HG02623 (cell line): ENCODE measurements around the gene SLC12A7.

Source experiments
- ATAC-seq: cut with Tn5 transposase; IDR thresholded peaks from one replicate; pipeline ENCODE4 v1.9.1; 2021; ENCODE audit warnings: moderate library complexity; ENCODE audit not compliant: unreplicated experiment

The SLC12A7 gene

GRCh38 chr5:1054018-1054798, 57.7 kb downstream of the SLC12A7 start:
- ATAC-seq: no peak

DNA sequence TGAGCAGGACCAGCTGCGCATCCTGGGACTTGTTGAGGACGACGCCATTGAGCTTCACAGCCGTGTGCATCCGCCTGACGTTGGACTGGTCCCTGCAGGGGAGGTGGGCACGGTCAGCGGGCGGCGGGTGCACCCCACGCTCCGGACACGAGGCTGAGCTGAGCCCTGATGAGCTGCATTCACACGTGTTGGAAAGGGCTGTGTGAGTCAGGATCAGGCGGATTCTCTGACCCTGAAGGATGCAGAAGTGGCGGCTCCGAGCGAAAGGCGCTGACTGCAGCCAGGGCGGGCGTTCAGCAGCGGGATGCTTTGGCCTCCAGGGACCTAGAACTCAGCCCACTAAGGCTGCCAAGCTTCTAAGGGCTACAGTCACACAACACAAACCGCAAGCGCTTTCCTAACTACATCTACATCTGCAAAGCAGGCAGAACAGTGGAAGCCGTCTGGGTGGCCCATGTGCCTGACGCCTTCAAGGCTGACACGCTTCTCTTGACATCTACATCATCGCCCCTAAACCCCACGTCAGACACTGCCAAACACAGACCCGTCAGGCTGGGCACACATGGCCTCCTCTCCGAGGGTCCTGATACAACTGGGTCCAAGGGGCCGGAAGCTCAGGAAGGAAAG, 58.4 kb downstream of the SLC12A7 start:
- no peak for ATAC-seq

DNA sequence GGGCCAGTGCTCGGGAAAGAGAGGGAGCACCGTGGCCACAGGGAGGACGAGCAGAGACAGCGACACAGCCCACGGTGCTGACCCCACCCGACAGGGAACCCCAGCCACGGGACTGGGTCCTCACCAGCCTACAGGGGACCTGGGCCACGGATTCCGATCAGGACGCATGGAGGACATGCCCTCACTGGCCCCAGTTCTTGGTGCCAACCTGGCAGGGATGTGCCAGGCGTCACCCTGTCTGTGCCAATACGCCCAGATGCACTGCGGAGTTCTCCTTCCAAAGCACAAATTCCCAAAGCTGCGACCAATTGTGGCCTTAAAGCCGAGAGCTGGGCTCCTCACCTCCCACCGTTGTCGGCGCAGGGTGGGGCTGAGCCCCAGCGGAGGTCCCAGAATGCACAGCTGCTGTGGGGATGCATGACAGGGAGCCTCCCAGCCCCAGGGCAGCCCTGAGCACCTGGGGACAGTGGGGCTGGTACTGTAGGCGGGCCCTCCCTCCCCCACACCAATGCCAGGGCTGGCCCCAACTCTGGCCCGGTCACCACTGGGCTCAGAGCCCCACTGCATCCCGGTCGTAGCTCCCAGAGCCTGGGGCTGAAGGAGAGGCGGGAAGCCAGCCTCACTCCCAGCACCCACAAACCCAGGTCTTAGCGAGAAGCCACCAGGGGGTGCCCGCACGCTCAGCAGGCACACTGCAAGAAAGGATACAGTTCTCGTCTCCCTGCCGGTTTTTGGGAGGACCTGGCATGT, 59.0 kb downstream of the SLC12A7 start:
- ATAC-seq: no peak

GRCh38 chr5:1052076-1052475, 59.8 kb downstream of the SLC12A7 start:
- ATAC-seq: no peak

DNA sequence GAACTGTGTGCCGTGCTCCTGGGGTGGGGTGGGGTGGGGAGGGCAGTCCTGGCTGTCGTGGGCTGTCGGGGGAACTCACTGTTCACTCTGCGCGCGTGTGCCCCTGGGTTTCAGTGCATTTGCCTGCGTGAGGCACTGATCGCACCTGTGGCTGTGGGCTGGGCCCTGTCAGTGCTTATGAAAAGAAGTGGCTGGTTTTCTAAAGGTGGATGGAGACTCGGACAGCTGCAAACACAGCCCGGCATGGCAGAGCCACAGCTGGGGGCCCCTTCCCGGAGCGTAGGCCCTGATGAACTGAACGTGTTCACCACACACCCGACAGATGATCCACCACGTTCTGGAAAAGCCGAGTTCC, 60.5 kb downstream of the SLC12A7 start:
- no peak for ATAC-seq

DNA sequence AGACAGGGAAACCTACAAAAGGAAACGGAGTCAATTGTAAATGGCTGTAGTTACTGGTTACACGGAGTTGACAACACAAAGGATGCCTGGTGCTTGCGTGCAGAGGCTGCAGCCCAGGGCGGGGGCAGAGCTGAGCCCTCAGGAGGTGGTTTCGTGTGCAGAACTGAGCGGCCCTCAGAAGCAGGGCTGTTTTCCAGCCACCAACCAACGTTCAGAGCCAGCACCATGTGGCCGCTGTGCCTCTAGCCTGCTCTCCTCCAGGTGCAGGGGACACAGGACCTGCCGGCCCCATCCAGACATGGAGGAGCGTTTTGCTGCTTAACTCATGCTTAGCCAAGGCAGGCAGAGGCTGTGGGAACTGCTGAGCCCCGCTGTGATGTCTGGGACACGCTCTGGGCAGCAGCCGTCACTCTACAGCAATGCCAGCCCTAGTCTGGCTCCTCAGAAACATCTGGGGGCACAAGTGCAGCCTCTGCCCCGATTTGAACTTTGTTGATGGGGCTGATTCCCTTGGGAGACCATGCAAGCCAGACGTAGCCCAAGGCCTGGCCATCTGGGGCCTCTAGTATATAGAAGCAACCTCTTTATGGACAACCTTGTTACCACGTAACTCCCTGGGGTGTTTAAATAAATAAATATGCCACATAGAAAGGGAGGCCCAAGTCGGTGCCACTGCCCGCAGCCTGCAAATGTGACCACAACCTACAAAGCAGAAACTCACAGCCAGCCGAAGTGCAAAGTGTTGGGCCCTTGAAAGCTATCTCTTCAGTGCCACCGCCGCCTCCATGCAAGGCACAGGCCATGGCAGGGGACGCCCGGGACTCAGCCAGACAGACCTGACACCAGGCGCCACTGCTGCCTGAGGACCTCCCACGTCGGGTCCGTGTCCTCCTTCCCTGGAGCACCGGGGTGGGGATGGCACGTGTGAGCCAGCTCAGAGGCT, 61.2 kb downstream of the SLC12A7 start:
- ATAC-seq: no peak

GRCh38 chr5:1048861-1049838, 62.7 kb downstream of the SLC12A7 start:
- ATAC-seq: no peak

DNA sequence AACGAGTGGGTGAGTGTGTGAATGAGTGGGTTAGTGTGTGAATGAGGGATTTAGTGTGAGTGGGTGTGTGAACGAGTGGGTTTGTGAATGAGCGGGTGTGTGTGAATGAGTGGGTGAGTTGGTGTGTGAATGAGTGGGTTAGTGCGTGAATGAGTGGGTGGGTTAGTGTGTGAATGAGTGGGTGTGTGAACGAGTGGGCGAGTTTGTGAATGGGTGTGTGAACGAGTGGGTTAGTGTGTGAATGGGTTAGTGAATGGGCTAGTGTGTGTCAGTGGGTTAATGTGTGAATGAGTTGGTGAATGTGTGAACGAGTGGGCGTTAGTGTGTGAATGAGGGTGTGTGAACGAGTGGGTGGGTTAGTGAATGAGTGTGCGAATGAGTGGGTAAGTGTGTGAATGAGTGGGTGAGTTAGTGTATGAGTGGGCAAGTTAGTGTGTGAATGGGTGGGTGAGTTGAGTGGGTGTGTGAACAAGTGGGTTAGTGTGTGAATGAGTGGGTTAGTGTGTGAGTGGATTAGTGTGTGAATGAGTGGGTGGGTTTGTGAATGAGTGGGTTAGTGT, 63.6 kb downstream of the SLC12A7 start:
- no peak for ATAC-seq

DNA sequence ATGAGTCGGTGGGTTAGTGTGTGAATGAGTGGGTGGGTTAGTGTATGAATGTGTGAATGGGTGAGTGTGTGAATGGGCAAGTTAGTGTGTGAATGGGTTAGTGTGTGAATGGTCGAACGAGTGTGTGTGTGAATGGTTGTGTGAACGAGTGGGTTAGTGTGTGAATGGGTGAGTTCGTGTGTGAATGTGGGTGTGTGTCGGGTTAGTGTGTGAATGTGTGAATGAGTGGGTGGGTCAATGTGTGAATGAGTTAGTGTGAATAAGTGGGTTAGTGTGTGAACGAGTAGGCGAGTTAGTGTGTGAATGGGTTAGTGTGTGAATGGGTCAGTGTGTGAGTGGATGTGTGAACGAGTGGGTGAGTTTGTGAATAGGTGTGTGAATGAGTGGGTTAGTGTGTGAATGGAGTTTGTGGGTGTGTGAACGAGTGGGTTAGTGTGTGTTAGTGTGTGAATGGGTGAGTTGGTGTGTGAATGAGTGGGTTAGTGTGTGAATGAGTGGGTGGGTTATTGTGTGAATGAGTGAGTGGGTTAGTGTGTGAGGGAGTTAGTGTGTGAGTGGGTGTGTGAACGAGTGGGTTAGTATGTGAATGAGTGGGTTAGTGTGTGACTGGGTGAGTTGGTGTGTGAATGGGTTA, 64.4 kb downstream of the SLC12A7 start:
- no peak for ATAC-seq

DNA sequence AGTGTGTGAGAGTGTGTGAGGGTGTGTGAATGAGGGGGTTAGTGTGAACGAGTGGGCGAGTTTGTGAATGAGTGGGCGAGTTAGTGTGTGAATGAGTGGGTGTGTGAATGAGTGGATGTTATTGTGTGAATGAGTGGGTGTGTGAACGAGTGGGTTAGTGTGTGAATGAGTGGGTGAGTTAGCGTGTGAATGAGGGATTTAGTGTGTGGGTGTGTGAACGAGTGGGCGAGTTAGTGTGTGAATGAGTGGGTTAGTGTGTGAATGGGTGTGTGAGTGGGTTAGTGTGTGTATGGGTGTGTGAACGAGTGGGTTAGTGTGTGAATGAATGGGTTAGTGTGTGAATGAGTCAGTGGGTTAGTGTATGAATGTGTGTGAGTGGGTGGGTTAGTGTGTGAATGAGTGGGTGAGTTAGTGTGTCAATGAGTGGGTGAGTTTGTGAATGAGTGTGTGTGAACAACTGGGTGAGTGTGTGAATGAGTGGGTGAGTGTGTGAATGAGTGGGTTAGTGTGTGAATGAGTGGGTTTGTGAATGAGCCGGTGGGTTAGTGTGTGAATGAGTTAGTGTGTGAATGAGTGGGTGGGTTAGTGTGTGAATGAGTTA, 65.8 kb downstream of the SLC12A7 start:
- ATAC-seq: no peak

DNA sequence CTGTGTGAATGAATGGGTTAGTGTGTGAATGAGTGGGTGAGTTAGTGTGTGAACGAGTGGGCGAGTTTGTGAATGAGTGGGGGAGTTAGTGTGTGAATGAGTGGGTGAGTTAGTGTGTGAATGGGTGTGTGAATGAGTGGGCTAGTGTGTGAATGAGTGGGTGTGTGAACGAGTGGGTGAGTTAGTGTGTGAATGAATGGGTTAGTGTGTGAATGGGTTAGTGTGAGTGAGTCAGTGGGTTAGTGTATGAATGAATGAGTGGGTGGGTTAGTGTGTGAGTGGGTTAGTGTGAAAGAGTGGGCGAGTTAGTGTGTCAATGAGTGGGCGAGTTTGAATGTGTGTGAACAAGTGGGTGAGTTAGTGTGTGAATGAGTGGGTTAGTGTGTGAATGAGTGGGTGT, 67.7 kb downstream of the SLC12A7 start:
- no peak for ATAC-seq

GRCh38 chr5:1043327-1043726, 68.5 kb downstream of the SLC12A7 start:
- no peak for ATAC-seq

DNA sequence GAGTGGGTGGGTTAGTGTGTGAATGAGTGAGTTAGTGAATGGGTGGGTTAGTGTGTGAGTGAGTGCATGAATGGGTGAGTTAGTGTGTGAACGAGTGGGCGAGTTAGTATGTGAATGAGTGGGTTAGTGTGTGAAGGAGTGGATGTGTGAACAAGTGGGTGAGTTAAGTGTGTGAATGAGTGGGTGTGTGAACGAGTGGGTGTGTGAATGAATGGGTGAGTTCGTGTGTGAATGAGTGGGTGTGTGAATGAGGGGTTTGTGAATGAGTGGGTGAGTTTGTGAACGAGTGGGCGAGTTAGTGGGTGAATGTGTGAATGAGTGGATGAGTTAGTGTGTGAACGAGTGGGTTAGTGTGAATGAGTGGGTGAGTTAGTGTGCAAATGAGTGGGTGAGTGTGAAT, 69.2 kb downstream of the SLC12A7 start:
- no peak for ATAC-seq

DNA sequence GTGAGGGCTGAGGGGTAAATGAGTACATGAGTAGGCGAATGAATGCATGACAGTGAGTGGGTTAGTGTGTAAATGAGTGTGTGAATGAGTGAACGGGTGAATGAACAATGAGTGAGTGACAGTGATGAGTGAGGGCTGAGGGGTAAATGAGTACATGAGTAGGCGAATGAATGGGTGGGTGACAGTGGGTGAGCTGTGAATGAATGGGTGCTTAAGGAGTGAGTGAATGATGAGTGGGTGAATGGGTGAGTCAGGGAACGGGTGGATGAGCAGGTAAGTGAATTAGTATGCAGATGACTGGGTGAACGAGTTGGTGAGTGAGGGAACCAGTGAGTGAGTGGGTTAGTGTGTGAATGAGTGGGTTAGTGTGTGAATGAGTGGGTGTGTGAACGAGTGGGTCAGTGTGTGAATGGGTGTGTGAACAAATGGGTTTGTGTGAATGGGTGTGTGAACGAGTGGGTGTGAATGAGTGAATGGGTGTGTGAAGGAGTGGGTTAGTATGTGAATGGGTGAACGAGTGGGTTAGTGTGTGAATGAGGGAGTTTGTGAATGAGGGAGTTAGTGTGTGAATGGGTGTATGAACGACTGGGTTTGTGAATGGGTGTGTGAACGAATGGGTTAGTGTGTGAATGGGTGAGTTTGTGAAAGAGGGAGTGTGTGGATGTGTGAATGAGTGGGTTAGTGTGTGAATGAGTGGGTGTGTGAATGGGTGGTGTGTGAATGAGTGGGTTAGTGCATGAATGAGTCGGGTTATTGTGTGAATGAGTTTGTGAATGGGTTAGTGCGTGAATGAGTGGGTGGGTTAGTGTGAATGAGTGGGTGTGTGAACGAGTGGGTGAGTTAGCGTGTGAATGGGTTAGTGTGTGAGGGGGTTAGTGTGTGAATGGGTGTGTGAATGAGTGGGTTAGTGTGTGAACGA, 70.4 kb downstream of the SLC12A7 start:
- ATAC-seq: no peak

GRCh38 chr5:1040571-1040970, 71.3 kb downstream of the SLC12A7 start:
- no peak for ATAC-seq

DNA sequence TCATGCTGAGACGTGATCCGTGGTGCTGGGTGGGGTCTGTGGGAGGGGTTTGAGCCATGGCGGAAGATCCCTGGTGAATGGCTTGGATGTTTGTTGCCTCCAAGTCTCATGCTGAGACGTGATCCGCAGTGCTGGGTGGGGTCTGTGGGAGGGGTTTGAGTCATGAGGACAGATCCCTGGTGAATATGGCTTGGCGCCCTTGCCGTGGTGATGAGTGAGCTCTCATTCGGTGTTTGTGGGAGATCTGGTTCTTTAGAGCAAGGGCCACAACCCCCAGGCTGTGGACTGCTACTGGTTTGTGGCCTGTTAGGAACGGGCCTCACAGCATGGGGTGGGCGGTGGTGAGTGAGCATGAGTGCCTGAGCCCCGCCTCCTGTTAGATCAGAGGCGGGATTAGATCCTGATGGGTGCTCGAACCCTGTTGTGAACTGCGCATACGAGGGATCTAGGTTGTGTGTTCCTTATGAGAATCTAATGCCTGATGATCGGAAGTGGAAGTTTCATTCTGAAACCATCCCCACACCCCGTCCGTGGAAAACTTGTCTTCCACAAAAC, 72.1 kb downstream of the SLC12A7 start:
- ATAC-seq: no peak

GRCh38 chr5:1039210-1039548, 72.7 kb downstream of the SLC12A7 start:
- no peak for ATAC-seq
